ENCODE measurements around the gene UTP15.

UTP15 gene

GRCh38 chr5:73545403-73545779 is 20.2 kb upstream of the UTP15 start:
- ChIA-PET CTCF (no interaction called here), POLR2A (no interaction called here)
- DNase-seq (ENCODE audit: extremely low spot score) = no peak
- no peak for TF ChIP-seq L3MBTL2 (conservative IDR thresholded peaks at IDR 0.05)
- no peak for TF ChIP-seq NFRKB (IDR thresholded peaks at IDR 0.05)
- TF ChIP-seq FOXA1 (IDR thresholded peaks at IDR 0.05) = no peak
- no peak for TF ChIP-seq SUZ12 (IDR thresholded peaks at IDR 0.05)
- no peak for TF ChIP-seq CTBP1 (IDR thresholded peaks at IDR 0.05; ENCODE audit: borderline replicate concordance)
- no peak for TF ChIP-seq FOXM1 (IDR thresholded peaks at IDR 0.05; ENCODE audit: borderline replicate concordance)
- no peak for TF ChIP-seq HDGF (IDR thresholded peaks at IDR 0.05; ENCODE audit: borderline replicate concordance)
- TF ChIP-seq ZNF384 (IDR thresholded peaks at IDR 0.05) = no peak
- no peak for TF ChIP-seq FOXK2 (IDR thresholded peaks at IDR 0.05)
- no peak for TF ChIP-seq BHLHE40 (IDR thresholded peaks at IDR 0.05; ENCODE audit: borderline replicate concordance)
- no peak for TF ChIP-seq LEF1 (IDR thresholded peaks at IDR 0.05; ENCODE audit: borderline replicate concordance)
- TF ChIP-seq SP1 (IDR thresholded peaks at IDR 0.05) = no peak
- no peak for TF ChIP-seq ELF4 (IDR thresholded peaks at IDR 0.05)

DNA sequence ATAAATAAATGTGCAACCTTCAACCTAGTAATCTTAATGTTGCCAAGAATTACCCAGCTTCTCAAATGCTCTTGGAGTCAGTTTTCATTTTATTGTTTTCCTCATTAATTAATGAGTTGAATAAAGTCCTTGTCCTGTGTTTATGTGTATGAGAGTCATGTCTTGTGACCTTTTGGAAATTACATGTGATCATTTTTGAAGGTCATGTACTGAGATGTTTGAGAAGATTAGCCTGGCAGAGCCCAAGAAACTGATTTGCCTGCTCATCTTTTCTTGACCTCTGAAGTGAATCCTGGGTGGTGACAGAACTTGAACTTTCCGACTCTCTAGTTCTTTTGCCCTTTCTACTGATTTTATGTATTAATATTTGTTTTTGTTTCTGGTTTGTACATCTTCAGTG is 15.5 kb upstream of the UTP15 start:
- no peak for DNase-seq (ENCODE audit: extremely low spot score)
- TF ChIP-seq FOXA1 (IDR thresholded peaks at IDR 0.05) = no peak
- no peak for TF ChIP-seq CTBP1 (IDR thresholded peaks at IDR 0.05; ENCODE audit: borderline replicate concordance)
- no peak for TF ChIP-seq SUZ12 (IDR thresholded peaks at IDR 0.05)
- no peak for TF ChIP-seq SP1 (IDR thresholded peaks at IDR 0.05)
- no peak for TF ChIP-seq FOXM1 (IDR thresholded peaks at IDR 0.05; ENCODE audit: borderline replicate concordance)
- no peak for TF ChIP-seq BHLHE40 (IDR thresholded peaks at IDR 0.05; ENCODE audit: borderline replicate concordance)
- no peak for TF ChIP-seq ELF4 (IDR thresholded peaks at IDR 0.05)
- TF ChIP-seq PKNOX1 (IDR thresholded peaks at IDR 0.05) = no peak
- no peak for TF ChIP-seq ZNF384 (IDR thresholded peaks at IDR 0.05)
- no peak for TF ChIP-seq NFRKB (IDR thresholded peaks at IDR 0.05)
- TF ChIP-seq LEF1 (IDR thresholded peaks at IDR 0.05; ENCODE audit: borderline replicate concordance) = no peak
- no peak for TF ChIP-seq L3MBTL2 (conservative IDR thresholded peaks at IDR 0.05)
- CTCF ChIA-PET = interaction anchor here (0.7 kb wide), 1 partner anchor 521 kb away, joined by 3 read pairs; no protein-coding TSS in a partner anchor
- POLR2A ChIA-PET = no interaction called here

GRCh38 chr5:73552642-73553041 is 12.9 kb upstream of the UTP15 start:
- TF ChIP-seq FOXK2 (IDR thresholded peaks at IDR 0.05) (no peak), SUZ12 (IDR thresholded peaks at IDR 0.05) (no peak), SP1 (IDR thresholded peaks at IDR 0.05) (no peak), NFRKB (IDR thresholded peaks at IDR 0.05) (no peak), ELF4 (IDR thresholded peaks at IDR 0.05) (no peak), BHLHE40 (IDR thresholded peaks at IDR 0.05; ENCODE audit: borderline replicate concordance) (no peak), L3MBTL2 (conservative IDR thresholded peaks at IDR 0.05) (no peak), ARNT (IDR thresholded peaks at IDR 0.05) (no peak), TARDBP (IDR thresholded peaks at IDR 0.05) (no peak)
- ChIA-PET CTCF (no interaction called here), POLR2A (no interaction called here)
- no peak for DNase-seq (ENCODE audit: extremely low spot score)

DNA sequence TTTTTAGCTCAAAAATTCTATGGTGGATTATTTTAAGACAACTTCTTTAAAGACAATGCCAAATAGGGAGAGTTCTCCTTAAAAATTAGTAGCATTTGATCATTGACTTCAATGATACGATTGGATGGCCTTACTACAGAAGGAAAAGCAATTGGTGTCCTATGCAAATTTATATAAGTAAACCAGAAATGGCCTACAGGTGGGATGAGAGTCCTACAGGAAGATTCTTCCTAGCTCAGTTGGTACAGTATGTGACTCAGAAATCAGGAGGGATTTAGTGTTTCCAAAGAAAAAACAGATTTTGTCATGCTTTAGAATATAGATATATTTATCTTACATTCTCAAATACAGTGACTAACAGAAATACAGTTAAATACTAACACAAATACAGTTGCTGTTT is 6.6 kb upstream of the UTP15 start:
- ChIA-PET POLR2A (interaction anchor here (1.1 kb wide), 1 partner anchor 60 kb away, joined by 3 read pairs; the partner anchor contains the start of gene BTF3), CTCF (interaction anchor here (0.6 kb wide), 1 partner anchor 31 kb away, joined by 4 read pairs; no protein-coding TSS in a partner anchor)
- DNase-seq (ENCODE audit: extremely low spot score) = no peak
- no peak for TF ChIP-seq HDGF (IDR thresholded peaks at IDR 0.05; ENCODE audit: borderline replicate concordance)
- no peak for TF ChIP-seq FOXM1 (IDR thresholded peaks at IDR 0.05; ENCODE audit: borderline replicate concordance)
- no peak for TF ChIP-seq CTBP1 (IDR thresholded peaks at IDR 0.05; ENCODE audit: borderline replicate concordance)
- TF ChIP-seq SUZ12 (IDR thresholded peaks at IDR 0.05) = no peak
- TF ChIP-seq ARNT (IDR thresholded peaks at IDR 0.05) = no peak
- no peak for TF ChIP-seq TARDBP (IDR thresholded peaks at IDR 0.05)
- no peak for TF ChIP-seq LEF1 (IDR thresholded peaks at IDR 0.05; ENCODE audit: borderline replicate concordance)
- TF ChIP-seq FOXA1 (IDR thresholded peaks at IDR 0.05) = no peak
- no peak for TF ChIP-seq FOXK2 (IDR thresholded peaks at IDR 0.05)
- TF ChIP-seq ELF4 (IDR thresholded peaks at IDR 0.05) = no peak
- no peak for TF ChIP-seq NFRKB (IDR thresholded peaks at IDR 0.05)
- TF ChIP-seq SP1 (IDR thresholded peaks at IDR 0.05) = no peak

DNA sequence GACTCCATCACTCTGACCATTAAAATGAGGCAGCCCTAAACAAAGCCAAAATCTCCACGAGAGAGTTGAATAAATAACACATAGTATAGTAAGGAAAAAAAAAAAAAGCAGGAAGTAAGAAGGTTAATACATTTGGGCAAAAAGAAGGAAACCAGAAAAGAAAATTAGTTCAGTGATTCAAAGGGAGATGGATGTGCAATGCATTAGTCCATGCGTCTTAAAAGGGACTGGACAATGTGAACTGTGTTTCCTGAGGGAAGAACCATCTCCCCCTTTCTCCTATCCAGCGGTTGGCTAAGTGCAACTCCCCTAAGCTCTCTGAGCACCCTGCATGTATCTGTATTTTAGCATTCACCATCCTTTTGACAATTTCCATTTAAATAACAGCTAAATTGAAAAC is 1.5 kb upstream of the UTP15 start:
- ChIA-PET CTCF (no interaction called here), POLR2A (interaction anchor here (0.6 to 2.4 kb wide), 2 partner anchors 9 to 65 kb away, joined by 3 to 7 read pairs; partner anchors contain the start of gene BTF3)
- TF ChIP-seq FOXM1 (IDR thresholded peaks at IDR 0.05; ENCODE audit: borderline replicate concordance) = no peak
- no peak for TF ChIP-seq NFRKB (IDR thresholded peaks at IDR 0.05)
- TF ChIP-seq BHLHE40 (IDR thresholded peaks at IDR 0.05; ENCODE audit: borderline replicate concordance) = no peak
- TF ChIP-seq ELF4 (IDR thresholded peaks at IDR 0.05) = no peak
- TF ChIP-seq CTBP1 (IDR thresholded peaks at IDR 0.05; ENCODE audit: borderline replicate concordance) = no peak
- TF ChIP-seq HDGF (IDR thresholded peaks at IDR 0.05; ENCODE audit: borderline replicate concordance) = no peak
- no peak for TF ChIP-seq ZNF384 (IDR thresholded peaks at IDR 0.05)
- TF ChIP-seq LEF1 (IDR thresholded peaks at IDR 0.05; ENCODE audit: borderline replicate concordance) = no peak
- TF ChIP-seq SP1 (IDR thresholded peaks at IDR 0.05) = no peak
- TF ChIP-seq L3MBTL2 (conservative IDR thresholded peaks at IDR 0.05) = no peak
- TF ChIP-seq FOXK2 (IDR thresholded peaks at IDR 0.05) = no peak
- no peak for TF ChIP-seq SUZ12 (IDR thresholded peaks at IDR 0.05)
- no peak for DNase-seq (ENCODE audit: extremely low spot score)

DNA sequence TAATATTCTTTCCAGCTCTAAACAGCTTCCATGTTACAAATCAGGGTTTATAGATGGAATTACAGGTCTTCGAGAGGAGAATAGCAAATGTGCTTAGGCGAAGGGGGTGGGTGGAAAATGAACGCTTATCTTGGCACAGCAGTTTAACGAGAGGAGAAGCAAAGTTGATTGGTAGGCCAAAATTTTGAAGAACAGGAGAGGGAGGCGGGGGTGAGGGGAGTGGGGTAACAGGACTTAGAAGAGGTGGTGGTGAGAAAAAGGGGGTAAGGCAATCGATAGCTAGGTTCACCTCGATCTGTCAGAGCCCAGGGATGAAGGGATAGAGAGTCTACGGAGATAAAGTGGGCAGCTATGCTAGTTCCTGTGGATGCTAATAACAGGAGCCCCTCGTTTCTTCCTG is 868 bp upstream of the UTP15 start:
- ChIA-PET CTCF (interaction anchor here (0.6 kb wide), 2 partner anchors 837 to 1089 kb away, joined by 3 read pairs; no protein-coding TSS in a partner anchor), POLR2A (interaction anchor here (1.0 to 2.4 kb wide), 5 partner anchors 8 to 160 kb away, joined by 3 to 7 read pairs (median 5); partner anchors contain the start of gene BTF3)
- TF ChIP-seq CTBP1 (IDR thresholded peaks at IDR 0.05; ENCODE audit: borderline replicate concordance) (no peak), FOXK2 (IDR thresholded peaks at IDR 0.05) (no peak), FOXM1 (IDR thresholded peaks at IDR 0.05; ENCODE audit: borderline replicate concordance) (no peak), BHLHE40 (IDR thresholded peaks at IDR 0.05; ENCODE audit: borderline replicate concordance) (no peak), FOXA1 (IDR thresholded peaks at IDR 0.05) (no peak), HDGF (IDR thresholded peaks at IDR 0.05; ENCODE audit: borderline replicate concordance) (no peak), PKNOX1 (IDR thresholded peaks at IDR 0.05) (no peak), L3MBTL2 (conservative IDR thresholded peaks at IDR 0.05) (no peak; the same call in 1 of the 2 replicates), NFRKB (IDR thresholded peaks at IDR 0.05) (no peak), TARDBP (IDR thresholded peaks at IDR 0.05) (no peak), LEF1 (IDR thresholded peaks at IDR 0.05; ENCODE audit: borderline replicate concordance) (no peak), ZNF384 (IDR thresholded peaks at IDR 0.05) (no peak), ELF4 (IDR thresholded peaks at IDR 0.05) (no peak), ARNT (IDR thresholded peaks at IDR 0.05) (no peak), SUZ12 (IDR thresholded peaks at IDR 0.05) (no peak), SP1 (IDR thresholded peaks at IDR 0.05) (no peak)
- DNase-seq (ENCODE audit: extremely low spot score) = peak; percentile 25

All from HEK293T (cell line).